ENCODE results near the gene ITGB3BP. TPM values are rescaled to one million over a fixed set of nuclear protein-coding genes. Genes with fewer than 3 reads are reported as not detected.
"Not testable (repeated sequence)": the region's sequence is repeated elsewhere in the genome, so short reads cannot be mapped to it uniquely, and the experiment has no call there.

Gene ITGB3BP
- total RNA-seq, 2 experiments from 2014 or later: 91.5 to 97.0 TPM

DNA sequence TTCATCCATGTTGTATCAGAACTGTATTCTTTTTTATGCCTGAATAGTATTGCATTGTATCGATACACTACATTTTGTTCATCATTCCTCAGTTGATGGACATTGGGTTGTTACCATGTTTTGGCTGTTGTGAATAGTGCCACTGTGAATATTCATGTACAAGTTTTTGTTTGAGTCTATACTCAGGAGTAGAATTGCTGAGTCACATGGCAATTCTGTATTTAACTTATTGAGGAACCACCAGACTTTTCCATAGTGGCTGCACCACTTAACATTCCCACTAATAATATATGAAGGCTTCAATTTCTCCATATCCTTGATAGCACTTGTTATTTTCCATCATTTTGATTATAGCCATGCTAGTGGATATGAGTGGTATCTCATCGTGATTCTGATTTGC, 99.4 kb downstream of the ITGB3BP start:
- Histone ChIP-seq H3K9me3 (ENCODE audit: low read length) (no peaks in the 10 kb centered on the region), H3K4me3 (ENCODE audit: low read depth, low read length, poor library complexity, severe bottlenecking) (no peak overlapping the region), H3K36me3 (ENCODE audit: insufficient read depth, low read length) (peaks cover 9% of the 10 kb centered on the region), H3K4me2 (ENCODE audit: low read length) (no peak overlapping the region), H3K79me2 (ENCODE audit: insufficient read depth, low read depth, low read length) (no peaks in the 10 kb centered on the region), H2AFZ (ENCODE audit: low read length) (no peak overlapping the region), H3K4me1 (ENCODE audit: insufficient read depth, low read length, poor library complexity, severe bottlenecking) (no peaks in the 10 kb centered on the region), H3K9me2 (ENCODE audit: insufficient read depth, low read length) (no peaks in the 10 kb centered on the region), H3K27ac (ENCODE audit: low read depth, low read length, poor library complexity, severe bottlenecking) (no peak overlapping the region), H4K20me1 (ENCODE audit: insufficient read depth, low read length) (no peaks in the 10 kb centered on the region)
- no TSS peak for BruUV-seq (replicated peaks)
- ChIA-PET CTCF (ENCODE audit: unreplicated experiment) (no interaction called here), POLR2A (interaction anchor here (2.2 kb wide), 1 partner anchor 13 kb away, joined by 11 read pairs; no protein-coding TSS in a partner anchor)
- no peak for DNase-seq (ENCODE audit: low spot score)
- TF ChIP-seq, protein P1, sequence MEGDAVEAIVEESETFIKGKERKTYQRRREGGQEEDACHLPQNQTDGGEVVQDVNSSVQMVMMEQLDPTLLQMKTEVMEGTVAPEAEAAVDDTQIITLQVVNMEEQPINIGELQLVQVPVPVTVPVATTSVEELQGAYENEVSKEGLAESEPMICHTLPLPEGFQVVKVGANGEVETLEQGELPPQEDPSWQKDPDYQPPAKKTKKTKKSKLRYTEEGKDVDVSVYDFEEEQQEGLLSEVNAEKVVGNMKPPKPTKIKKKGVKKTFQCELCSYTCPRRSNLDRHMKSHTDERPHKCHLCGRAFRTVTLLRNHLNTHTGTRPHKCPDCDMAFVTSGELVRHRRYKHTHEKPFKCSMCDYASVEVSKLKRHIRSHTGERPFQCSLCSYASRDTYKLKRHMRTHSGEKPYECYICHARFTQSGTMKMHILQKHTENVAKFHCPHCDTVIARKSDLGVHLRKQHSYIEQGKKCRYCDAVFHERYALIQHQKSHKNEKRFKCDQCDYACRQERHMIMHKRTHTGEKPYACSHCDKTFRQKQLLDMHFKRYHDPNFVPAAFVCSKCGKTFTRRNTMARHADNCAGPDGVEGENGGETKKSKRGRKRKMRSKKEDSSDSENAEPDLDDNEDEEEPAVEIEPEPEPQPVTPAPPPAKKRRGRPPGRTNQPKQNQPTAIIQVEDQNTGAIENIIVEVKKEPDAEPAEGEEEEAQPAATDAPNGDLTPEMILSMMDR (conservative IDR thresholded peaks at IDR 0.05; ENCODE audit: low read length): no peak
- TF ChIP-seq EZH2phosphoT487 (IDR thresholded peaks at IDR 0.05; ENCODE audit: borderline replicate concordance, low read depth, low read length): no peak
- intact Hi-C loops (cut with micrococcal nuclease; ENCODE audit: unreplicated experiment): no loop called here

DNA sequence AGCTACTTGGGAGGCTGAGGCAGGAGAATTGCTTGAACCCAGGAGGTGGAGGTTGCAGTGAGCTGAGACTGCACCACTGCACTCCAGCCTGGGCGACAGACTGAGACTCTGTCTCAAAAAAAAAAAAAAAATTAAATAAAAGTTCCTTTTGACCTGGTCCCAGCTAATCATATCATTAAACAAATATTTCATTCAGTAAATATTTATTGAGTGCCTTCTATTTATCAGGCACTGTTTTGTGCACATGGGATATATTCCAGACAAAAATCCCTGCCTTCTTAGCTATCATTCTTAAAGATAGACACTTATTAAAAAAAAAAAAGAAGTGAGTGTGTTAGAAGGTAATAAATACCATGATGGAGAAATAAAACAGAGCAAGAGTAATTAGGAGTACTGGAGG, 102.3 kb downstream of the ITGB3BP start:
- H3K4me1 ChIP-seq (ENCODE audit: insufficient read depth, low read length, poor library complexity, severe bottlenecking); H3K27ac ChIP-seq (ENCODE audit: low read depth, low read length, poor library complexity, severe bottlenecking); H3K4me3 ChIP-seq (ENCODE audit: low read depth, low read length, poor library complexity, severe bottlenecking); H3K36me3 ChIP-seq (ENCODE audit: insufficient read depth, low read length); CTCF ChIA-PET (ENCODE audit: unreplicated experiment); DNase-seq (ENCODE audit: low spot score); H3K79me2 ChIP-seq (ENCODE audit: insufficient read depth, low read depth, low read length); BruUV-seq (replicated peaks); H3K9me3 ChIP-seq (ENCODE audit: low read length); H2AFZ ChIP-seq (ENCODE audit: low read length); H3K4me2 ChIP-seq (ENCODE audit: low read length); H3K9me2 ChIP-seq (ENCODE audit: insufficient read depth, low read length); intact Hi-C loops (cut with micrococcal nuclease; ENCODE audit: unreplicated experiment); H4K20me1 ChIP-seq (ENCODE audit: insufficient read depth, low read length): not testable (repeated sequence)
- POLR2A ChIA-PET: interaction anchor here (0.9 kb wide), 1 partner anchor 25 kb away, joined by 4 read pairs; no protein-coding TSS in a partner anchor

DNA sequence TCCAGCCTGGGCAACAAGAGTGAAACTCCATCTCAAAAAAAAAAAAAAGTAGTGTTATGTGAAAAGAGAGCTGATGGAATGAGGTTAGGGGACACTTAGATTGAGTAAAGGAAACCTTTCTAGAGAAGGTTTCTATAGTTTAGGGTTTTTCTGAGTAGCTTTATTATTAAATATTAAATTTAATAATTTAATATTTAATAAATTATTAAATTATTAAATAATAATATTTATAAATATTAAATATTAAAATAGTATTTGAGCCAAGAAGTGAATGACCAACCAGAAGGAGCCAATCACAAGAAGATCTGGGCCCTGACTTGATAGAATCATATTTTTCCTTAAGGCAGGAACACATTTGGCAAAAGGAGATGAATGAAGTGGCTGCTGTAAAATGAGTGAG, 104.9 kb downstream of the ITGB3BP start:
- H3K4me2 ChIP-seq (ENCODE audit: low read length): no peak overlapping the region
- intact Hi-C loops (cut with micrococcal nuclease; ENCODE audit: unreplicated experiment): no loop called here
- CTCF ChIA-PET (ENCODE audit: unreplicated experiment): interaction anchor here (0.6 kb wide), 1 partner anchor 90 kb away, joined by 4 read pairs; no protein-coding TSS in a partner anchor

More for the DNA sequence above, 104.9 kb downstream of the ITGB3BP start:
- no peaks in the 10 kb centered on the region for H3K9me2 ChIP-seq (ENCODE audit: insufficient read depth, low read length)
- no peaks in the 10 kb centered on the region for H3K9me3 ChIP-seq (ENCODE audit: low read length)
- no peaks in the 10 kb centered on the region for H4K20me1 ChIP-seq (ENCODE audit: insufficient read depth, low read length)
- no TSS peak for BruUV-seq (replicated peaks)
- no peaks in the 10 kb centered on the region for H3K79me2 ChIP-seq (ENCODE audit: insufficient read depth, low read depth, low read length)
- no peak for TF ChIP-seq EZH2phosphoT487 (IDR thresholded peaks at IDR 0.05; ENCODE audit: borderline replicate concordance, low read depth, low read length)
- H3K36me3 ChIP-seq (ENCODE audit: insufficient read depth, low read length): peaks cover 18% of the 10 kb centered on the region
- DNase-seq (ENCODE audit: low spot score): no peak
- H2AFZ ChIP-seq (ENCODE audit: low read length): no peak overlapping the region
- H3K27ac ChIP-seq (ENCODE audit: low read depth, low read length, poor library complexity, severe bottlenecking): no peak overlapping the region
- no peaks in the 10 kb centered on the region for H3K4me1 ChIP-seq (ENCODE audit: insufficient read depth, low read length, poor library complexity, severe bottlenecking)
- no peak overlapping the region for H3K4me3 ChIP-seq (ENCODE audit: low read depth, low read length, poor library complexity, severe bottlenecking)
- POLR2A ChIA-PET: interaction anchor here (0.6 to 2.0 kb wide), 4 partner anchors 8 to 62 kb away, joined by 3 to 11 read pairs (median 4); no protein-coding TSS in a partner anchor

All from OCI-LY7 (cell line).